HFFc6 (cell line): ENCODE results near the gene ZBTB5. TPM values are rescaled to one million over a fixed set of nuclear protein-coding genes. Genes with fewer than 3 reads are reported as not detected.
A peak's percentile ranks its signal among the peaks of the same experiment; 100 is the strongest.

Source experiments
- DNase-seq: peaks from one replicate; pipeline ENCODE4 v3.0.0-alpha.2; 2018
- H3K27ac Mint-ChIP-seq: 2 replicates; pipeline ENCODE4 v1.8.0; 2020; ENCODE audit warnings: mild to moderate bottlenecking, mixed read lengths
- H3K27me3 Mint-ChIP-seq: 2 replicates; pipeline ENCODE4 v1.8.0; 2021; ENCODE audit warnings: mild to moderate bottlenecking, moderate library complexity, mixed read lengths; ENCODE audit not compliant: insufficient read depth
- H3K36me3 Mint-ChIP-seq: 2 replicates; pipeline ENCODE4 v1.8.0; 2021; ENCODE audit warnings: low read depth, mixed read lengths
- H3K4me1 Mint-ChIP-seq: 2 replicates; pipeline ENCODE4 v1.8.0; 2020; ENCODE audit warnings: low read depth, mixed read lengths
- H3K4me3 Mint-ChIP-seq: 2 replicates; pipeline ENCODE4 v1.8.0; 2020; ENCODE audit warnings: mild to moderate bottlenecking, moderate library complexity, mixed read lengths
- H3K9me3 Mint-ChIP-seq: 2 replicates; pipeline ENCODE4 v1.8.0; 2020; ENCODE audit warnings: mild to moderate bottlenecking, mixed read lengths
- total RNA-seq, 6 experiments: library from RNA; stranded (reverse); fragmentation: NEBNext Ultra II Directional; extraction: Animal tissue kit (Norgen Biotek cat#: 25700); gene quantifications; 2 replicates in 1 of 6; 3 replicates in 5 of 6; pipeline ENCODE4 v1.2.3, GENCODE V29; 2021
- TF ChIP-seq, protein P1 (sequence below): fragments of 200-600 bp; sonication (generic); IDR thresholded peaks from 2 replicates; pipeline ENCODE4 v1.5.0; 2021; ENCODE audit warnings: antibody characterized with exemption, mild to moderate bottlenecking

Gene ZBTB5
- total RNA-seq, 6 experiments from 2014 or later, result 4.6 to 5.9 (median 5.3) TPM

DNA sequence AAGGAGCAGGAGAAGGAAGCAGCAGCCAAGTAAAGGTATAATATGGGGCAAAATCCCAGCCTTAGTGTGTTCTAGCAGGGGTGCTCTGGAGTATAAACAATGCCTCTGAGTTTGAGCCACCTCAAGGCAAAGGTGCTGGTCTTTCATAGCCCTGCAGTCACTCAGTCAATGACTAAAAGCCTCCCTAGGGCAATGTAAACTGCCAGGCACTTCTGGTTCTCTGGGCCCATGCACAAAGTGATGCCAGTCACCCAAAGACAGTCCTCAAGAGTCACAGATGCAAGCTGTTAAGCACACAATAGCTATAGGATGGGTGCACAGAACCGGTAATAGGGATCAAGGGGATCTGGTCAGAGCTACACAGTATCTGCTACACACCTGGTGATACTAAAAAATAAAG lies 12.6 kb downstream of the ZBTB5 start:
- Mint-ChIP-seq H3K4me3 (no peak overlapping the region), H3K4me1 (peaks cover 53% of the 10 kb centered on the region), H3K27ac (peak overlapping the region; percentile 2; the same call in 1 of the 2 replicates), H3K36me3 (peaks cover 13% of the 10 kb centered on the region), H3K27me3 (peaks cover 2% of the 10 kb centered on the region), H3K9me3 (no peaks in the 10 kb centered on the region)
- DNase-seq, result no peak
- TF ChIP-seq, protein P1, sequence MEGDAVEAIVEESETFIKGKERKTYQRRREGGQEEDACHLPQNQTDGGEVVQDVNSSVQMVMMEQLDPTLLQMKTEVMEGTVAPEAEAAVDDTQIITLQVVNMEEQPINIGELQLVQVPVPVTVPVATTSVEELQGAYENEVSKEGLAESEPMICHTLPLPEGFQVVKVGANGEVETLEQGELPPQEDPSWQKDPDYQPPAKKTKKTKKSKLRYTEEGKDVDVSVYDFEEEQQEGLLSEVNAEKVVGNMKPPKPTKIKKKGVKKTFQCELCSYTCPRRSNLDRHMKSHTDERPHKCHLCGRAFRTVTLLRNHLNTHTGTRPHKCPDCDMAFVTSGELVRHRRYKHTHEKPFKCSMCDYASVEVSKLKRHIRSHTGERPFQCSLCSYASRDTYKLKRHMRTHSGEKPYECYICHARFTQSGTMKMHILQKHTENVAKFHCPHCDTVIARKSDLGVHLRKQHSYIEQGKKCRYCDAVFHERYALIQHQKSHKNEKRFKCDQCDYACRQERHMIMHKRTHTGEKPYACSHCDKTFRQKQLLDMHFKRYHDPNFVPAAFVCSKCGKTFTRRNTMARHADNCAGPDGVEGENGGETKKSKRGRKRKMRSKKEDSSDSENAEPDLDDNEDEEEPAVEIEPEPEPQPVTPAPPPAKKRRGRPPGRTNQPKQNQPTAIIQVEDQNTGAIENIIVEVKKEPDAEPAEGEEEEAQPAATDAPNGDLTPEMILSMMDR, result no peak

DNA sequence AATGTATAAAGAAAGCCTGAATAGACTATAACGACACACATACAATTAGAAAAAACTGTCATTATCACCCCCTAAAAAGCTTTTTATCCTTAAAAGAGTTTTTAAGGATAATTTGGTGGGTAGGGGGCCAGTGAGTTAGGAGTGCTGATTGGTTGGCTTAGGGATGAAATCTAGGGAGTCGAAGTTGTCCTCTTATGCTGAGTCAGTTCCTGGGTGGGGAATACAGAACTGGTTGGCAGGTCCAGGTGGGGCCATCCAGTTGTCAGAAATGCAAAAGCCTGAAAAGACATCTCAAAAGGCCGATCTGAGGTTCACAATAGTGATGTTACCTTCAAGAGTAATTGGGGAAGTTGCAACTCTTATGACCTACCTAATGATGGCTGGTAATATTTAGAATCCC lies 13.6 kb downstream of the ZBTB5 start:
- H3K4me3 Mint-ChIP-seq, result no peak overlapping the region
- no peak for DNase-seq
- no peaks in the 10 kb centered on the region for H3K9me3 Mint-ChIP-seq
- H3K4me1 Mint-ChIP-seq, result peaks cover 52% of the 10 kb centered on the region
- peaks cover 2% of the 10 kb centered on the region for H3K27me3 Mint-ChIP-seq
- no peak overlapping the region for H3K27ac Mint-ChIP-seq
- H3K36me3 Mint-ChIP-seq, result peaks cover 18% of the 10 kb centered on the region
- TF ChIP-seq, protein P1, result no peak

GRCh38 chr9:37449862-37450632 lies 15.2 kb downstream of the ZBTB5 start:
- Mint-ChIP-seq H3K4me1 (peaks cover 44% of the 10 kb centered on the region), H3K9me3 (no peaks in the 10 kb centered on the region), H3K27me3 (peaks cover 2% of the 10 kb centered on the region), H3K4me3 (no peak overlapping the region), H3K36me3 (peaks cover 18% of the 10 kb centered on the region), H3K27ac (no peak overlapping the region)
- no peak for DNase-seq
- TF ChIP-seq, protein P1, result no peak

- Mint-ChIP-seq H3K4me1 (peaks cover 40% of the 10 kb centered on the region), H3K27me3 (no peaks in the 10 kb centered on the region; the same call in none of the 2 replicates), H3K27ac (peak overlapping the region; percentile 75; the same call in 1 of the 2 replicates), H3K9me3 (no peaks in the 10 kb centered on the region), H3K4me3 (no peak overlapping the region), H3K36me3 (peaks cover 23% of the 10 kb centered on the region)
- DNase-seq, result no peak
- TF ChIP-seq, protein P1, result no peak
Observed at GRCh38 chr9:37447111-37447510, 18.1 kb downstream of the ZBTB5 start.

DNA sequence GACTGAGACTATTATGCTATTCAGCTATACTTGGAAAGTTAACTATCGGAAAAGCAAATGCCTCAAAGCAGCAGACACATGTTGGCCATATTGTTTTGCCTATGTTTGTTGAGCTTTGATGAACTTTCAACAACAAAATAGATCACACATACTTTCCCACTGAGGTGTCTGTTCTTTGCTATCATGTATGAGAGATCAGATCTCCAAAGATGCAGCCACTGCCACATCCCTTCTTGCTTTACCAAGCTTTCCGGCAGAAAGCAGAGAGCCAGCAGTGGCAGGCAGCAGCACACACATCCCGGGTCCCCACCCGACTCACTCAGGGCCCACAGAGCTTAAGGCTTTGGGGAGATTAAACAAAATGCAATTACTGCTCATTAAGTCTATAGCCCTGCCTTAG lies 18.8 kb downstream of the ZBTB5 start:
- H3K27ac Mint-ChIP-seq, result peak overlapping the region; percentile 75; the same call in 1 of the 2 replicates
- H3K4me1 Mint-ChIP-seq, result peaks cover 33% of the 10 kb centered on the region
- H3K4me3 Mint-ChIP-seq, result no peak overlapping the region
- no peaks in the 10 kb centered on the region for H3K9me3 Mint-ChIP-seq
- H3K27me3 Mint-ChIP-seq, result no peaks in the 10 kb centered on the region; the same call in none of the 2 replicates
- DNase-seq, result no peak
- peaks cover 30% of the 10 kb centered on the region for H3K36me3 Mint-ChIP-seq
- TF ChIP-seq, protein P1, result no peak
